GM12801 (cell line): ENCODE results near the gene TANGO2.

Experiments
- CTCF ChIP-seq: IDR thresholded peaks from one replicate; pipeline ENCODE4 v1.5.1; 2011; ENCODE audit warnings: control low read depth; ENCODE audit not compliant: insufficient read length; ENCODE audit errors: extremely low read depth

The TANGO2 gene

GRCh38 chr22:20066617-20067383 is 45.9 kb downstream of the TANGO2 start:
- TF ChIP-seq CTCF: no peak

- TF ChIP-seq CTCF: no peak
These were observed 47.7 kb downstream of the TANGO2 start for GRCh38 chr22:20068640-20069039.

GRCh38 chr22:20069331-20070042 is 48.6 kb downstream of the TANGO2 start:
- TF ChIP-seq CTCF: no peak

GRCh38 chr22:20071524-20071972 is 50.6 kb downstream of the TANGO2 start:
- TF ChIP-seq CTCF: no peak

GRCh38 chr22:20076627-20077172 is 55.8 kb downstream of the TANGO2 start:
- no peak for TF ChIP-seq CTCF

- no peak for TF ChIP-seq CTCF
These were observed 59.0 kb downstream of the TANGO2 start, which contains the start of gene DGCR8 for GRCh38 chr22:20079745-20080444. TSS of gene DGCR8 (plus strand) at chr22:20080241. CDS start at chr22:20085964, 5,723 bp downstream.

- TF ChIP-seq CTCF: no peak
These were observed 59.5 kb downstream of the TANGO2 start for GRCh38 chr22:20080445-20080775.
